Esophagus mucosa (tissue), 1 donor: ENCODE results near the gene LRRC8C. TPM values are rescaled to one million over a fixed set of nuclear protein-coding genes. Genes with fewer than 3 reads are reported as not detected.
"Not testable (repeated sequence)": the region's sequence is repeated elsewhere in the genome, so short reads cannot be mapped to it uniquely, and the experiment has no call there.

Experiments
- ATAC-seq: fragments of 200-7000 bp; cut with Tn5 transposase; one replicate; pipeline ENCODE4 v1.9.1; 2020
- total RNA-seq: library from RNA; stranded (reverse); gene quantifications from one replicate; pipeline ENCODE4 v1.2.4, GENCODE V29; 2023
- donor health status: DM: yes; HTN: yes; CAD: no.

The LRRC8C gene
- total RNA-seq, 1 donor from 2014 or later, result 1.8 TPM

- peak; percentile 54 for ATAC-seq
Observed at GRCh38 chr1:89608319-89608983, 24.5 kb upstream of the LRRC8C start.

GRCh38 chr1:89608984-89609725, 23.8 kb upstream of the LRRC8C start:
- ATAC-seq, result peak; percentile 50

- ATAC-seq, result peak; percentile 12
Observed at GRCh38 chr1:89609781-89610456, 23.0 kb upstream of the LRRC8C start.

- peak; percentile 11 for ATAC-seq
Observed at GRCh38 chr1:89610457-89611011, 22.4 kb upstream of the LRRC8C start.

GRCh38 chr1:89611721-89612120, 21.2 kb upstream of the LRRC8C start:
- ATAC-seq, result no peak

- no peak for ATAC-seq
Observed at GRCh38 chr1:89613928-89614327, 19.0 kb upstream of the LRRC8C start.

GRCh38 chr1:89615676-89616598, 17.0 kb upstream of the LRRC8C start:
- ATAC-seq, result peak; percentile 73

- peak; percentile 81 for ATAC-seq
Observed at GRCh38 chr1:89616844-89617627, 15.9 kb upstream of the LRRC8C start.

GRCh38 chr1:89620664-89621063, 12.3 kb upstream of the LRRC8C start:
- ATAC-seq, result no peak

GRCh38 chr1:89622895-89623294, 10.0 kb upstream of the LRRC8C start:
- no peak for ATAC-seq

GRCh38 chr1:89624314-89624713, 8.6 kb upstream of the LRRC8C start:
- ATAC-seq, result no peak

GRCh38 chr1:89624715-89625323, 8.1 kb upstream of the LRRC8C start:
- no peak for ATAC-seq

GRCh38 chr1:89627596-89627962, 5.3 kb upstream of the LRRC8C start:
- no peak for ATAC-seq

GRCh38 chr1:89629146-89629545, 3.8 kb upstream of the LRRC8C start:
- no peak for ATAC-seq

GRCh38 chr1:89629600-89629999, 3.3 kb upstream of the LRRC8C start:
- ATAC-seq, result not testable (repeated sequence)

GRCh38 chr1:89630048-89630447, 2.9 kb upstream of the LRRC8C start:
- ATAC-seq, result no peak

- no peak for ATAC-seq
Observed at GRCh38 chr1:89631816-89632656, 884 bp upstream of the LRRC8C start.

- peak; percentile 69 for ATAC-seq
Observed at GRCh38 chr1:89633248-89633799, 404 bp downstream of the LRRC8C start.

GRCh38 chr1:89633800-89634625, 1.1 kb downstream of the LRRC8C start:
- no peak for ATAC-seq
